ENCODE results near the gene LYZL1. TPM values are rescaled to one million over a fixed set of nuclear protein-coding genes. Genes with fewer than 3 reads are reported as not detected.
"Not testable (repeated sequence)": the region's sequence is repeated elsewhere in the genome, so short reads cannot be mapped to it uniquely, and the experiment has no call there.

LYZL1 gene
- polyA plus RNA-seq, 1 donor, result not detected

GRCh38 chr10:29332061-29332760, 43.3 kb downstream of the LYZL1 start:
- no peak for DNase-seq

DNA sequence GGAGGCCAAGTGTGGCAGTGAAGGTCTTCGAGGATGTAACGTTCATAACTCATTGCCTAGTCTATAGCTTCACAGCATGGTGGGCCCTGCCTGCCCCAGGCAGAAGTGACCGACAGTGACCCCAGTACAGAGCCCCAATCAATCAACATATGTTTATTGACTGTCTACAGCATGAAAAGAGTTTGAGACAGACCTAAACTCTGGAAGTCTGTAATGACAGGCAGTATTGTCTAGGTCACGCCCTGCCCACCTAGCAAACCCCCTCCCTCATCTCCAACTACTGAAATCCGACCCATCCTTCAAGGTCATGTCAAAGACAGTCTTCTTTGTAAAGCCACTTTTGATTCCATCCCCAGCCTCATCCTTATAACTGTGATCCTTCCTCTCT, 43.9 kb downstream of the LYZL1 start:
- no peak for DNase-seq

DNA sequence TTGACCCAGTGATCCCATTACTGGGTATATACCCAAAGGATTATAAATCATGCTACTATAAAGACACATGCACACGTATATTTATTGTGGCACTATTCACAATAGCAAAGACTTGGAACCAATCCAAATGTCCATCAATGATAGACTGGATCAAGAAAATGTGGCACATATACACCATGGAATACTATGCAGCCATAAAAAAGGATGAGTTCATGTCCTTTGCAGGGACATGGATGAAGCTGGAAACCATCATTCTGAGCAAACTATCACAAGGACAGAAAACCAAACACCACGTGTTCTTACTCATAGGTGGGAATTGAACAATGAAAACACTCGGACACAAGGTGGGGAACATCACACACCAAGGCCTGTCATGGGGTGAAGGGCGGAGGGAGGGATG, 48.7 kb downstream of the LYZL1 start:
- DNase-seq, result not testable (repeated sequence)

DNA sequence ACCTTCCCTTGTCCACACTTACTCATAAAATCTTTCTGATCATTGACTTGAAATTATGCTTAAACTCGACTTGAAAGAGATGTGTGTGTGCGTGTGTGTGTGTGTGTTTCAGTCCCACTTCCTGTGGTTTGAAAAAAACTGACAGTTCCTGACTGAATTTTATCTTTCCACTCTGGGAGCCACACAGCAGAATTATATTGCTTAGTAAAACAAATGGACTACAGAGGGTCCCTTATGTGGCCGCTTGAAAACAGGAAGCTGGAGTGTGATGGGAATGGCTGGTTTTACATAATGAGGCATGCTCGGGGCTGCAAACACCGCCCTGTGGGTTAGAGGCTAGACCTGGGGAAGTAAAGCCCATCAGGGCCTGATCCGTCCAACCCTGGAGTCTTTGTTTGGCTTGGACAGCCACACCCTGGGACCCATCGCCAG, 54.8 kb downstream of the LYZL1 start:
- peak; percentile 23 for DNase-seq

DNA sequence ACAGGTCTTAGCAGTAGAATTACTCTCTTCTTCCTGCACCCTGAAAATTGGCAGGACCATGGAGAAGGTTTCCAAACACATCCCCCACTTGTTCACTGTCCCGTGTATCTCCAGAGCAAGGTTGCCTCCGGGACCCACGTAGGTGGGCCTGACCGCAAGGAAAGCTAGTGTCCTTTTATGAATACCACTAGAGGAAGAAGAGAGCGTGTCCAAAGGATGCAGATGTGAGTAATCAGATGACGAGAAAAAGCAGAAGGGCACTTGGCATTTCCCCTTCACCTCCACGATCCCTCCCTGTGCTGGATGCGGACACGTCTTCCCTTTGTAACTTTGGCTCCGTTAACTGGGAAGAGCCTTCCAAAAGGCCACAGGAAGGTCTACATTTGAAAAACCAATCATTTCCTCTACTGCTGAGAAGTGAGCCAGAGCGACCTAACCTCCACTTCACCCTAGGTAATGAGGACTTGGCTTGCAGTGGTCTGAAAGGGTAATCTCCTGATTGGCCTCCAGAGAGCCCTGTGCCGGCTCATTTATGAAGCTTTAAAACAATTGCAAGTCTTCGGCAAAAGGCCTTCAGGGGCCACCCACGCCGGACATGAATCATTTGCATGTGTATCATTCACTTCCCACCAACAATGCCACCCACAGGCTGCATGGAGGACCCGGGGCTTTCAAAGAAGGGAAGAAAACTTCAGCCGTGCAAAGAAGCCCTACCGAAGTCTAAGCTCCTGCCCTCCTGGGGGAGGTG, 55.4 kb downstream of the LYZL1 start:
- peak; percentile 34 for DNase-seq

GRCh38 chr10:29345144-29345909, 56.5 kb downstream of the LYZL1 start:
- no peak for DNase-seq

- DNase-seq, result no peak
Observed at GRCh38 chr10:29345910-29346209, 57.0 kb downstream of the LYZL1 start.

DNA sequence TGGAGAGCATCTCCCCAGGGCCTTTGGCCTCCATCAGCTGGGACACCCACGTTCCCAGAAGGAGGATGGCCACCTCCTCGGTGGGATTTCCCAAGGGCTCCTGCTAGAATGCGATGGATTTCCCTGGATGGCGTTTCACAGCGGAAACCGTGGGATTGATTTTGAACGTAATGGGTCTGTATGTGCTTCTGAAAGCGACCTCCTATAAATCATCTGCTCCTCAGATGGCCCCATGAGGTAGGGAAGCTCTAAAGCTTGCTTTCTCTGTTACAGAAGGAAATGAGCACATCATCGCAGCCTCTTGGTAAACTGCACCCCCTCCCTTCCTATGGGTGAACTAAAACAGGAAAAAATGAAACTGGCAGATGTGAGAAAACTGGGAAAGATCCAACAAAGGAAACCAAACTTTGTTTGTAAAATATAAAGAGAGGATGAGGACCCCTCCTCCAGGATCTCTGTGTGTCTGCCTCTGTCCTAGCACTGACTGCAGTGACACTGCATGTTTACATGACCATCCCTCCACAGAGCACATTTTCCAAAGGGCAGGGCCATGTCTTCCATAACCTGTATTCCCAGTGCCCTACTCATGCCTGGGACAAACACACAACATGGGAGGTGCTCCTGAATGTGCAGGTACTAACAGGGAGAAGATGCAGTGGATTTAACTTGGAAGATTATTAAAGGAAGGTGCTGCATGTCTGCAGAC, 57.6 kb downstream of the LYZL1 start:
- no peak for DNase-seq

GRCh38 chr10:29348836-29349235, 60.0 kb downstream of the LYZL1 start:
- no peak for DNase-seq

DNA sequence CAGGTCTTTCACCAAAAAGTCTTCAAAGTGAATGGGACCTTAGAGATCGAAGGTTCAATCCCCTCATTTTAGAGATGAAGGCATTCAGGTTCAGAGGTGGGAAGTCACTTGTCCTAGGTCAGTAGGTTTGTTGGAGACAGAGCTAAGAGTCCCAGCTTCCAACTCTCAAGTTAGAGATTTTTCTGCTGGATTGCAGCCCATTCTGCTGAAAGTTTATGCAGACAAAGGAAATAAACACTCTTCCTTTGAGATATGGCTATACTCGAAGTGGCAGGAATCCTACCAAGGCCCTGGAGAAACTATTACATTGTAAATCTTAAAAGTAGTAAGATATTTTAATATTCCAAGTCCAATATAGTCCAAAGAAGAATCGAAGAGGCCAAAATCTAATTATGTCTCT, 64.4 kb downstream of the LYZL1 start:
- DNase-seq, result peak; percentile 29

DNA sequence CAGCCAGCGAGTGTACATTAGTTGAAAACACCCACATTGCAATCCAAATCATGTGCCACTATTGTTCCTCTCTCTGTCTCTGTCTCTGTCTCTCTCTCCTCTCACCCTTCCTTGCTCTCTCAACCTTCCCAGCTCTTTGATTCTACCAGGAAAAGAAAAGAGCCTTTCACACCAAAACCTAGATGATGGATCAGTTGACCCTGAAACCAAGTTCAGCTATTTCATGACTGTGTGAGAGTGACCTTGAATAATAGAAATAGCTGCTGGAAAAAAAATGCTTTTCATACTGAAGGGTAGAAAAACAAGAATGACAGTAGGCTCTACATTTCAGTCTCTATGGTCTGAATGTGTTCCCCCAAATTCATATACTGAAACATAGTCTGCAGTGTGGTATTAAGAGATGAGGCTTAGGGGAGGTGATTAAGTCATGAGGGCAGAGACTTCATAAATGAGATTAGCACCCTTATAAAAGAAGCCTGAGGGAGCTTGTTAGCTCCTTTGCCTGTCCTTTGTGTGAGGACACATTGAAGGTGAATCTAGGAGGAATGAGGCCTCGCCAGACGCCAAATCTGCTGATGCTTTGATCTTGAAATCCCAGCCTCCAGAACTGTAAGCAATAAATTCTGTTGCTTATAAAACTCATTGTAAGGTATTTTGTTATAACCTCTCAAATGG, 65.2 kb downstream of the LYZL1 start:
- no peak for DNase-seq

DNA sequence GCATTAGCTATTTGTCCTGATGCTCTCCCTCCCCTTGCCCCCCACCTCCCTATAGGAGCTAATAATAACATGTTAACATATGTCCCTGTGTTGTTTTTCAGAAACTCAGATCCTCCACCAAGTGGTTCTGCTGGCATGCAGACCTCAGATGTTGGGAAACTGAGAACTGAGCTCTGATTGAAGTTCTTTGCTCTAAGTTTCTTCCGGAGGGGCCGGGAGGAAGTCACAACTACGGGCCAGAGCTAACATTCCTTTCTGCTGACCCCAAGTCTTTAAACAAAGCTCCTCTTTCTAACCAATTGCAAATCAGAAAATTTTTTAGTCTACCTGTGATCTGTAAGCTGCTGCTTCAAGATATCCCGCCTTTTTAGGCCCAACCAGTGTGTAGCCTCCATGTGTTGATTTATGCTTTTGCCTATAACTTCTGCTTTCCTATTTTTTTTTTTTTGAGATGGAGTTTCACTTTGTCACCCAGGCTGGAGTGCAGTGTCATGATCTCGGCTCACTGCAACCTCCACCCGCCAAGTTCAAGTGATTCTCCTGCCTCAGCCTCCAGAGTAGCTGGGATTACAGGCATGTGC, 66.6 kb downstream of the LYZL1 start:
- no peak for DNase-seq

DNA sequence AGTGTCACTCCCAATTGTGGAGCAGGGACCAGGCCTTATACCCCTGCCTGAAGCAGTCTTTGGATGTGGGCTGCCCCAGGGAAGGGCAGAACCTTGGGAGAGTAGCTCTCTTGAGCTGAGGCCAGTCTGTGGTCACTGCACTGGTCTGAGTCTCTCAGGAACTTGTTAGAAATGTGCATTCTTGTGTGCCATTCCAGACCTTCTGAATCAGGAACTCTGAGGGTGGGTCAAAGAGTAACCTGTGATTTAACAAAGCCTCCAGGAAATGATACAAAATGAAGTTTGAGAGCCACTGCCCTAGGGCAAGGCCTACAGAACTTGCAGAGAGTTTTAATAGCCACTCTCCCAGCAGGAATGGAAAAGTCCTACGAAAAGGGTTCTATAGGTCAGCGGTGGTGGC, 68.1 kb downstream of the LYZL1 start:
- DNase-seq, result no peak

DNA sequence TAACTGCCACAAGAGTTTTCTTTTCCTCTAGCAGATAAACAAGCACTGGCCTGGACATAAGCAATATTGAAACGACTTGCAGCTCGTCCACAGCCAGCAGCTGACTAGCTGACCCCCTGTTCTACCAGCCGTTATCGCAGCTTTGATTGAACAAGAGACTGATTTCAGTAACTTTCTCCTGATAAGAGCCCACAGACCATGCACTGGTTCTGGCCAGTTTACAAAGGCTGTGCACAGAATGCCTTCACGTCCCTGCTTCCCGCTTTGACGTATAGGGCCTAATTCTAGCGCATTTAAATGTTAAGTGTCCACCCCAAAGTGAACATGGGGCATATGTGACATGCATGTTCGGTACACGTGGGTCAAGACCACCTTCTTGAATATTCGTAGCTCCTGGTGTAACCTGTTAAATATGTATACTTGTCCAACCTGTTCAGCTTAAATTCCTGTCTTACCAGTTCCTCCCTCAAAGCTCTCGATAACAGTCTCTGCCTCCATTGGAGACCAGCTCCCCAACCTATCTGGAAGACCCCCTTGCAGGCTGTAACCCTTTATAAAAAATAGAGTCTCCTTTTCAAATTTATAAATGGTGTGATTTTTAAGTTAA, 69.2 kb downstream of the LYZL1 start:
- no peak for DNase-seq

GRCh38 chr10:29360215-29360853, 71.5 kb downstream of the LYZL1 start:
- not testable (repeated sequence) for DNase-seq
